22Rv1 (cell line): ENCODE data around the gene NRXN3.

Experiments used
- ZFX ChIP-seq: fragments of 450-650 bp; IDR thresholded peaks from 2 replicates; pipeline ENCODE4 v1.6.1; 2017; ENCODE audit warnings: antibody characterized with exemption, borderline replicate concordance
- TF ChIP-seq, protein P1 (sequence below): fragments of 450-650 bp; IDR thresholded peaks from 2 replicates; pipeline ENCODE4 v1.5.1; 2017; ENCODE audit warnings: mild to moderate bottlenecking

DNA sequence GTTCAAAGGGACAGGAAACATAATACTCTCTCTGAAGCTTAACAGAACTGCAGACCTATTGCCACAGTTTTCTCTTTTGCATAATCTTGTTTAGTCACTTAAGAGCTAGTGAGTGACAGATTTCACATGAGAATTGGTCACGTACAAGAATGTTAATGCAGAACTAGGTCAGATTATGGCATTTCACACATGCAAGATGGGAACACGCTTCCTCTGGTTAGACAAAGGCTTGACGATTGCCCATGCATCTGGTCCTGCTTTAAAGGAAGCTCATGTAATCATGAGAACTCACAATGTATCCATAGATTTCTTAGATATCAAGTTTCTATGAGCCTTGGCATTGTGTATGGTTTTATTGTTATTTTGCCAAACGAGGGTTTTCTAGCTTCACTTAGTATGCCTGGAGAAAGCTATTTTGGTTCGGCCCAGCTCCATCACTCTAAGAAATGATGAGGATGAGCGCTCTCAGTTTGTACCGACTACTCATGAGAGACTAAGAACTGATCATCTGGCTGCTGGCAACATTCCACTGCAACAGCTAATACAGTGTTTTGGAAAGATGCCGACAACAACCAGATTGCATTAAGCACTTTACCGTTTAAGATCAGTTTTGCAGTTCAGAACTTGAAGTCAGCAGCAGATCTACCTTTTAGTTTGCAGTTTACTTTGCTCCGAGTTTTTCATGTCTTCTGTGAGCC, 1661.2 kb downstream of the NRXN3 start:
- TF ChIP-seq, protein P1, sequence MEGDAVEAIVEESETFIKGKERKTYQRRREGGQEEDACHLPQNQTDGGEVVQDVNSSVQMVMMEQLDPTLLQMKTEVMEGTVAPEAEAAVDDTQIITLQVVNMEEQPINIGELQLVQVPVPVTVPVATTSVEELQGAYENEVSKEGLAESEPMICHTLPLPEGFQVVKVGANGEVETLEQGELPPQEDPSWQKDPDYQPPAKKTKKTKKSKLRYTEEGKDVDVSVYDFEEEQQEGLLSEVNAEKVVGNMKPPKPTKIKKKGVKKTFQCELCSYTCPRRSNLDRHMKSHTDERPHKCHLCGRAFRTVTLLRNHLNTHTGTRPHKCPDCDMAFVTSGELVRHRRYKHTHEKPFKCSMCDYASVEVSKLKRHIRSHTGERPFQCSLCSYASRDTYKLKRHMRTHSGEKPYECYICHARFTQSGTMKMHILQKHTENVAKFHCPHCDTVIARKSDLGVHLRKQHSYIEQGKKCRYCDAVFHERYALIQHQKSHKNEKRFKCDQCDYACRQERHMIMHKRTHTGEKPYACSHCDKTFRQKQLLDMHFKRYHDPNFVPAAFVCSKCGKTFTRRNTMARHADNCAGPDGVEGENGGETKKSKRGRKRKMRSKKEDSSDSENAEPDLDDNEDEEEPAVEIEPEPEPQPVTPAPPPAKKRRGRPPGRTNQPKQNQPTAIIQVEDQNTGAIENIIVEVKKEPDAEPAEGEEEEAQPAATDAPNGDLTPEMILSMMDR, result no peak
- TF ChIP-seq ZFX, result no peak
